Head of caudate nucleus (tissue), 42 donors: ENCODE results near the gene VCAN.

Experiments
- DNase-seq, 42 donors: peaks; one replicate each; pipeline versions ENCODE4 v3.0.0 to v3.0.0-alpha.2; 2020 to 2021; ENCODE audit warnings: mixed read lengths in 7 of 42
- intact Hi-C: fragments of 100-400 bp; cut with DNase I; formaldehyde crosslinking; loops from one replicate; pipeline ENCODE4 v1.15.0; 2022

Gene VCAN

GRCh38 chr5:83589786-83590185 lies 118.2 kb downstream of the VCAN start:
- DNase-seq: no peak
- intact Hi-C loops: no loop called here

- DNase-seq: no peak
- intact Hi-C loops: no loop called here
These were observed 119.4 kb downstream of the VCAN start for GRCh38 chr5:83590966-83591365.

GRCh38 chr5:83595217-83595616 lies 123.7 kb downstream of the VCAN start:
- intact Hi-C loops: no loop called here
- DNase-seq: no peak

GRCh38 chr5:83608122-83608521 lies 136.6 kb downstream of the VCAN start:
- intact Hi-C loops: no loop called here
- peak in 40 of 42 donors; percentile 5 to 79 (median 52) for DNase-seq

- intact Hi-C loops: no loop called here
- no peak for DNase-seq
These were observed 143.3 kb downstream of the VCAN start for GRCh38 chr5:83614841-83615240.

- intact Hi-C loops: no loop called here
- DNase-seq: no peak
These were observed 156.8 kb downstream of the VCAN start for GRCh38 chr5:83628360-83628759.
